HCT116 (cell line): ENCODE data around the gene ITGAV. TPM values are rescaled to one million over a fixed set of nuclear protein-coding genes. Genes with fewer than 3 reads are reported as not detected.

ENCODE experiments used
- ATAC-seq: fragments of 200-7000 bp; cut with Tn5 transposase; 2 replicates; pipeline ENCODE4 v1.9.1; 2020; ENCODE audit warnings: mild to moderate bottlenecking, moderate library complexity
- Bru-seq: library from RNA; stranded (reverse); fragments of 400-500 nt; gene quantifications from one replicate; lab custom pipeline; 2021; lab: Mats Ljungman, UMichigan
- BruChase-seq, 2 experiments: library from RNA; stranded (reverse); fragments of 400-500 nt; gene quantifications; one replicate each; lab custom pipeline; 2021; lab: Mats Ljungman, UMichigan
- BruUV-seq: library from RNA; stranded (reverse); fragments of 400-500 nt; replicated peaks from 2 replicates; lab custom pipeline; 2021; lab: Mats Ljungman, UMichigan
- CTCF ChIA-PET: fragments of 300-600 bp; sonication (Branson Sonifier 250); formaldehyde crosslinking; loops from one replicate; lab custom pipeline; 2021; ENCODE audit warnings: antibody characterized with exemption; lab: Charles Lee
- POLR2A ChIA-PET: fragments of 300-600, 350-600 bp; sonication (Branson Sonifier 250); formaldehyde crosslinking; loops from one replicate; lab custom pipeline; 2021; ENCODE audit warnings: antibody characterized with exemption; lab: Charles Lee
- RAD21 ChIA-PET, 2 experiments: fragments of 300-600 bp; sonication (Branson Sonifier 250); formaldehyde crosslinking; loops; one replicate each; lab custom pipeline; 2023; ENCODE audit warnings: low total read pairs in 2 of 2; ENCODE audit not compliant: uncharacterized antibody in 2 of 2, unreplicated experiment in 2 of 2, low non-redundant PET in 1 of 2; lab: Charles Lee
- DNase-seq: peaks from one replicate; pipeline ENCODE4 v3.0.0-alpha.2; 2010; ENCODE audit warnings: low read depth, low spot score
- H2AFZ ChIP-seq: fragments of 200-600 bp; shearing (Covaris generic), sonication (generic); 2 replicates; pipeline ENCODE4 v1.6.1; 2017; ENCODE audit warnings: low read depth, mixed run types, mixed read lengths, antibody characterized with exemption, low read length; ENCODE audit not compliant: poor library complexity, severe bottlenecking
- H3K27ac ChIP-seq: 2 replicates; pipeline ENCODE4 v1.5.1; 2012; ENCODE audit warnings: low read depth, low read length
- H3K27me3 ChIP-seq: fragments of 200-600 bp; sonication (generic); 2 replicates; pipeline ENCODE4 v1.6.1; 2016; ENCODE audit warnings: mixed run types, low read length, mixed read lengths; ENCODE audit not compliant: insufficient read depth
- H3K36me3 ChIP-seq, 2 experiments: fragments of 200-500 bp in 1 of 2; fragments of 200-600 bp in 1 of 2; sonication (Bioruptor generic) in 1 of 2; sonication (generic) in 1 of 2; 2 replicates each; pipeline versions ENCODE4 v1.5.1 to v1.6.1; 2014 to 2016; ENCODE audit warnings: low read length in 2 of 2, inconsistent platforms in 1 of 2, mixed read lengths in 1 of 2, mixed run types in 1 of 2; ENCODE audit not compliant: insufficient read depth in 2 of 2, control insufficient read depth in 1 of 2
- H3K4me1 ChIP-seq, 2 experiments: fragments of 200-600 bp in 1 of 2; sonication (generic) in 1 of 2; 2 replicates each; pipeline versions ENCODE4 v1.5.1 to v1.6.1; 2012 to 2017; ENCODE audit warnings: low read length in 2 of 2, inconsistent platforms in 1 of 2, mild to moderate bottlenecking in 1 of 2, mixed read lengths in 1 of 2, mixed run types in 1 of 2, moderate library complexity in 1 of 2; ENCODE audit not compliant: insufficient read depth in 2 of 2, control insufficient read depth in 1 of 2
- H3K4me2 ChIP-seq: fragments of 200-600 bp; sonication (generic); 2 replicates; pipeline ENCODE4 v1.6.1; 2017; ENCODE audit warnings: mixed run types, low read length, mixed read lengths
- H3K4me3 ChIP-seq, 2 experiments: fragments of 200-600 bp in 1 of 2; sonication (generic) in 1 of 2; replicated peaks in 1 of 2; 2 replicates each; pipeline ENCODE4 v1.5.1; 2011 to 2016; ENCODE audit warnings: low read length in 2 of 2, control low read depth in 1 of 2, low read depth in 1 of 2, mild to moderate bottlenecking in 1 of 2, mixed read lengths in 1 of 2, mixed run types in 1 of 2
- H3K79me2 ChIP-seq: fragments of 200-600 bp; sonication (generic); 2 replicates; pipeline ENCODE4 v1.6.1; 2017; ENCODE audit warnings: mild to moderate bottlenecking, mixed run types, low read length, moderate library complexity, mixed read lengths; ENCODE audit not compliant: insufficient read depth
- H3K9ac ChIP-seq: fragments of 200-600 bp; sonication (generic); 2 replicates; pipeline ENCODE4 v1.6.1; 2016; ENCODE audit warnings: low read length, mixed read lengths
- H3K9me2 ChIP-seq: fragments of 200-600 bp; sonication (generic), shearing (Covaris generic); 2 replicates; pipeline ENCODE4 v1.6.1; 2017; ENCODE audit warnings: mixed run types, mild to moderate bottlenecking, moderate library complexity; ENCODE audit not compliant: insufficient read depth
- H3K9me3 ChIP-seq, 2 experiments: fragments of 200-500 bp in 1 of 2; fragments of 200-600 bp in 1 of 2; sonication (Bioruptor generic) in 1 of 2; sonication (generic) in 1 of 2; 2 replicates each; pipeline ENCODE4 v1.6.1; 2014 to 2017; ENCODE audit warnings: low read length in 2 of 2, mixed read lengths in 2 of 2, inconsistent platforms in 1 of 2, low read depth in 1 of 2, mild to moderate bottlenecking in 1 of 2, mixed run types in 1 of 2, moderate library complexity in 1 of 2; ENCODE audit not compliant: control insufficient read depth in 1 of 2, insufficient read depth in 1 of 2
- H4K20me1 ChIP-seq: fragments of 200-600 bp; sonication (generic), shearing (Covaris generic); 2 replicates; pipeline ENCODE4 v1.6.1; 2017; ENCODE audit warnings: mixed run types, mild to moderate bottlenecking, moderate library complexity; ENCODE audit not compliant: insufficient read depth
- CBX3 ChIP-seq: IDR thresholded peaks from 2 replicates; pipeline ENCODE4 v1.6.1; 2012; ENCODE audit warnings: low read depth
- CEBPB ChIP-seq: IDR thresholded peaks from 2 replicates; pipeline ENCODE4 v1.6.1; 2012; ENCODE audit warnings: low read depth
- EGR1 ChIP-seq: IDR thresholded peaks from 2 replicates; pipeline ENCODE4 v1.6.1; 2012; ENCODE audit warnings: low read depth
- EZH2 ChIP-seq: fragments of 200-600 bp; sonication (generic); IDR thresholded peaks from 2 replicates; pipeline ENCODE4 v1.6.1; 2017; ENCODE audit warnings: antibody characterized with exemption, mixed run types
- EZH2phosphoT487 ChIP-seq: fragments of 200-600 bp; IDR thresholded peaks from 2 replicates; pipeline ENCODE4 v1.6.1; 2018; ENCODE audit warnings: antibody characterized with exemption, borderline replicate concordance
- FOSL1 ChIP-seq: IDR thresholded peaks from 2 replicates; pipeline ENCODE4 v1.6.1; 2012; ENCODE audit warnings: low read depth
- JUND ChIP-seq: IDR thresholded peaks from 2 replicates; pipeline ENCODE4 v1.6.1; 2012
- POLR2A ChIP-seq: IDR thresholded peaks from 2 replicates; pipeline ENCODE4 v1.7.0; 2011; ENCODE audit warnings: borderline replicate concordance; ENCODE audit not compliant: insufficient read depth, insufficient read length; ENCODE audit errors: extremely low read depth
- POLR2AphosphoS5 ChIP-seq: IDR thresholded peaks from 2 replicates; pipeline ENCODE4 v1.6.1; 2011; ENCODE audit warnings: mild to moderate bottlenecking, low read depth, low read length, moderate library complexity
- RAD21 ChIP-seq: IDR thresholded peaks from 2 replicates; pipeline ENCODE4 v1.6.1; 2012; ENCODE audit warnings: low read depth, mild to moderate bottlenecking
- SIN3A ChIP-seq: IDR thresholded peaks from 2 replicates; pipeline ENCODE4 v1.6.1; 2012; ENCODE audit warnings: low read depth
- SP1 ChIP-seq: IDR thresholded peaks from 2 replicates; pipeline ENCODE4 v1.6.1; 2012; ENCODE audit warnings: low read depth
- SRF ChIP-seq: IDR thresholded peaks from 2 replicates; pipeline ENCODE4 v1.6.1; 2012; ENCODE audit warnings: low read depth
- TCF7L2 ChIP-seq: IDR thresholded peaks from 2 replicates; pipeline ENCODE4 v1.7.0; 2011; ENCODE audit warnings: borderline replicate concordance, inconsistent platforms; ENCODE audit not compliant: insufficient read depth, insufficient read length; ENCODE audit errors: extremely low read depth
- YY1 ChIP-seq: IDR thresholded peaks from 2 replicates; pipeline ENCODE4 v1.6.1; 2011; ENCODE audit warnings: low read length, low read depth, moderate library complexity, mild to moderate bottlenecking; ENCODE audit not compliant: insufficient replicate concordance; ENCODE audit errors: extremely low read depth
- ZFX ChIP-seq: fragments of 450-650 bp; IDR thresholded peaks from 2 replicates; pipeline ENCODE4 v1.6.1; 2017
- ZNF274 ChIP-seq: fragments of 200-500 bp; sonication (Bioruptor generic); IDR thresholded peaks from 2 replicates; pipeline ENCODE4 v1.6.1; 2014; ENCODE audit warnings: mild to moderate bottlenecking, low read depth, low read length, inconsistent platforms
- intact Hi-C: fragments of 100-400 bp; cut with micrococcal nuclease; formaldehyde crosslinking; loops from 2 replicates; pipeline ENCODE4 v1.10.0; 2022
- long read RNA-seq: library from polyadenylated mRNA; unstranded; transcript quantifications from one replicate; pipeline ENCODE4 v2.0.0, GENCODE V29; 2021; ENCODE audit not compliant: unreplicated experiment
- polyA plus RNA-seq: library from polyadenylated mRNA; unstranded; fragments of >200 nt; gene quantifications from 2 replicates; pipeline ENCODE4 v1.2.1, GENCODE V29; 2012; ENCODE audit warnings: missing spikeins
- total RNA-seq: library from RNA; stranded (reverse); gene quantifications from one replicate; pipeline ENCODE4 v1.2.1, GENCODE V29; 2021; ENCODE audit not compliant: unreplicated experiment
- TF ChIP-seq, protein P1 (sequence below), 3 experiments: fragments of 200-600 bp in 1 of 3; sonication (generic) in 1 of 3; IDR thresholded peaks in 2 of 3; conservative IDR thresholded peaks in 1 of 3; 2 replicates each; pipeline ENCODE4 v1.5.1; 2012 to 2017; ENCODE audit warnings: low read depth in 2 of 3, low read length in 2 of 3, antibody characterized with exemption in 1 of 3, borderline replicate concordance in 1 of 3, control low read depth in 1 of 3, mild to moderate bottlenecking in 1 of 3, mixed read lengths in 1 of 3, mixed run types in 1 of 3, moderate library complexity in 1 of 3; ENCODE audit not compliant: insufficient read depth in 1 of 3
- TF ChIP-seq, protein P2 (sequence below): IDR thresholded peaks from 2 replicates; pipeline ENCODE4 v1.6.1; 2012
- TF ChIP-seq, protein P3 (sequence below): IDR thresholded peaks from 2 replicates; pipeline ENCODE4 v1.6.1; 2011; ENCODE audit warnings: mild to moderate bottlenecking, low read length, moderate library complexity; ENCODE audit not compliant: insufficient replicate concordance; ENCODE audit errors: extremely low read depth
- TF ChIP-seq, protein P4 (sequence below): IDR thresholded peaks from 2 replicates; pipeline ENCODE4 v1.6.1; 2012

ITGAV gene
- 36.3 TPM for total RNA-seq
- polyA plus RNA-seq = 12.8 and 18.3 TPM in 2 replicates
- Bru-seq, nascent RNA = percentile 68 among the genes with signal in this experiment
- BruChase-seq, experiment 1, labeled RNA remaining after a 6-hour chase = percentile 78 among the genes with signal in this experiment
- BruChase-seq, experiment 2, labeled RNA remaining after a 2-hour chase = percentile 76 among the genes with signal in this experiment
- long read RNA-seq, full-length matches to known transcripts = 21 of 40 reads
- long read RNA-seq, partial matches to known transcripts = 12 of 40 reads
- long read RNA-seq, other reads (novel, unspliced or antisense) = 7 of 40 reads

DNA sequence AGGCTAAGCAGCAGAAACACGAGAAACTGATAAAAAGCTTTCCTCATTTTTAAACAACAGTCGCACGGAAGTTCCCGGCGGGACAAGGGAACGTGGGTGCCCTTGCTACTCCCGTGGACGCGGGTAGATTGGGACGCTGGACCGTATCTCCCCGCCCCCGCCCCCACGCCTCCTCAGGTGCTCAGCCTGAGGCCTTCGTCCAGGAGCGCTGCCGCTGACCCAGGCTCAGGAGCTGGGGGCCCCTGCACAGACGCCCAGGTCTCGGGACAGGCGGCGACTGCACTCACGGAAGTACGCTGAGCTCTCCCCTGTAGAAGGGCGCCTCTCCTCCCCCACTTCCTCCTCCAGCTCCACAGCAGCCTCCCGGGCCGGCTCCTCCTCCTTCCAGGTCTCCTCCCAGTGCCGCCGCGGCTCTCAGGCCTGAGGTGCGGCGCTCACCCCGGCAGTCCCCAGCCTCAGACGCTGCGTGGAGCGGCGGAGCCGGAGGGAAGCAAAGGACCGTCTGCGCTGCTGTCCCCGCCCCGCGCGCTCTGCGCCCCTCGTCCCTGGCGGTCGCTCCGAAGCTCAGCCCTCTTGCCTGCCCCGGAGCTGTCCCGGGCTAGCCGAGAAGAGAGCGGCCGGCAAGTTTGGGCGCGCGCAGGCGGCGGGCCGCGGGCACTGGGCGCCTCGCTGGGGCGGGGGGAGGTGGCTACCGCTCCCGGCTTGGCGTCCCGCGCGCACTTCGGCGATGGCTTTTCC, at the start of gene ITGAV:
Gene ITGAV (plus strand): TSS at position 445 of the 738 bp plus-strand sequence. CDS start 283 bp downstream, at position 728.
- ChIA-PET RAD21 (no interaction called here), CTCF (interaction anchor here (1.6 kb wide), 1 partner anchor 35 kb away, joined by 4 read pairs; no protein-coding TSS in a partner anchor), POLR2A (interaction anchor here (0.6 to 1.3 kb wide), 8 partner anchors 12 to 1587 kb away, joined by 3 to 10 read pairs (median 4); partner anchors contain the start of gene ZC3H15)
- Histone ChIP-seq H3K27ac (peak within 1 kb of the TSS; percentile 84), H3K4me1 (peaks cover 7 to 26% of the 10 kb centered on the region in 2 experiments; a peak in 3 of 4 replicates), H3K9me3 (no peaks in the 10 kb centered on the region), H3K79me2 (peaks cover 33% of the 10 kb centered on the region), H4K20me1 (no peaks in the 10 kb centered on the region), H3K4me3 (peak within 1 kb of the TSS; percentile 84 to 88), H3K27me3 (no peaks in the 10 kb centered on the region), H3K9me2 (no peaks in the 10 kb centered on the region), H3K4me2 (peak within 1 kb of the TSS; percentile 97), H3K9ac (peak within 1 kb of the TSS; percentile 78), H2AFZ (peak within 1 kb of the TSS; percentile 99), H3K36me3 (no peaks in the 10 kb centered on the region)
- ATAC-seq (peak; percentile 96), DNase-seq (peak; percentile 71)
- intact Hi-C loops = no loop called here
- BruUV-seq = no TSS peak
- peak; percentile 53; the same call in 1 of the 2 replicates for TF ChIP-seq CBX3
- TF ChIP-seq, protein P1, sequence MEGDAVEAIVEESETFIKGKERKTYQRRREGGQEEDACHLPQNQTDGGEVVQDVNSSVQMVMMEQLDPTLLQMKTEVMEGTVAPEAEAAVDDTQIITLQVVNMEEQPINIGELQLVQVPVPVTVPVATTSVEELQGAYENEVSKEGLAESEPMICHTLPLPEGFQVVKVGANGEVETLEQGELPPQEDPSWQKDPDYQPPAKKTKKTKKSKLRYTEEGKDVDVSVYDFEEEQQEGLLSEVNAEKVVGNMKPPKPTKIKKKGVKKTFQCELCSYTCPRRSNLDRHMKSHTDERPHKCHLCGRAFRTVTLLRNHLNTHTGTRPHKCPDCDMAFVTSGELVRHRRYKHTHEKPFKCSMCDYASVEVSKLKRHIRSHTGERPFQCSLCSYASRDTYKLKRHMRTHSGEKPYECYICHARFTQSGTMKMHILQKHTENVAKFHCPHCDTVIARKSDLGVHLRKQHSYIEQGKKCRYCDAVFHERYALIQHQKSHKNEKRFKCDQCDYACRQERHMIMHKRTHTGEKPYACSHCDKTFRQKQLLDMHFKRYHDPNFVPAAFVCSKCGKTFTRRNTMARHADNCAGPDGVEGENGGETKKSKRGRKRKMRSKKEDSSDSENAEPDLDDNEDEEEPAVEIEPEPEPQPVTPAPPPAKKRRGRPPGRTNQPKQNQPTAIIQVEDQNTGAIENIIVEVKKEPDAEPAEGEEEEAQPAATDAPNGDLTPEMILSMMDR (IDR thresholded peaks at IDR 0.05 in 2 of 3, conservative IDR thresholded peaks at IDR 0.05 in 1 of 3; ENCODE audit: borderline replicate concordance in 1 of 3, insufficient read depth in 1 of 3, low read depth in 2 of 3, low read length in 2 of 3) = no peak
- peak; percentile 7 for TF ChIP-seq YY1
- no peak for TF ChIP-seq SRF
- TF ChIP-seq EZH2phosphoT487 = no peak
- TF ChIP-seq, protein P2, sequence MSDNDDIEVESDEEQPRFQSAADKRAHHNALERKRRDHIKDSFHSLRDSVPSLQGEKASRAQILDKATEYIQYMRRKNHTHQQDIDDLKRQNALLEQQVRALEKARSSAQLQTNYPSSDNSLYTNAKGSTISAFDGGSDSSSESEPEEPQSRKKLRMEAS = peak; percentile 51
- TF ChIP-seq POLR2A = peak; percentile 65
- no peak for TF ChIP-seq JUND
- peak; percentile 92 for TF ChIP-seq POLR2AphosphoS5
- TF ChIP-seq EGR1 = peak; percentile 84
- no peak for TF ChIP-seq CEBPB
- TF ChIP-seq SP1 = no peak; the same call in 1 of the 2 replicates
- no peak for TF ChIP-seq FOSL1
- TF ChIP-seq ZFX = peak; percentile 80
- peak; percentile 79; the same call in 1 of the 2 replicates for TF ChIP-seq SIN3A
- TF ChIP-seq, protein P3, sequence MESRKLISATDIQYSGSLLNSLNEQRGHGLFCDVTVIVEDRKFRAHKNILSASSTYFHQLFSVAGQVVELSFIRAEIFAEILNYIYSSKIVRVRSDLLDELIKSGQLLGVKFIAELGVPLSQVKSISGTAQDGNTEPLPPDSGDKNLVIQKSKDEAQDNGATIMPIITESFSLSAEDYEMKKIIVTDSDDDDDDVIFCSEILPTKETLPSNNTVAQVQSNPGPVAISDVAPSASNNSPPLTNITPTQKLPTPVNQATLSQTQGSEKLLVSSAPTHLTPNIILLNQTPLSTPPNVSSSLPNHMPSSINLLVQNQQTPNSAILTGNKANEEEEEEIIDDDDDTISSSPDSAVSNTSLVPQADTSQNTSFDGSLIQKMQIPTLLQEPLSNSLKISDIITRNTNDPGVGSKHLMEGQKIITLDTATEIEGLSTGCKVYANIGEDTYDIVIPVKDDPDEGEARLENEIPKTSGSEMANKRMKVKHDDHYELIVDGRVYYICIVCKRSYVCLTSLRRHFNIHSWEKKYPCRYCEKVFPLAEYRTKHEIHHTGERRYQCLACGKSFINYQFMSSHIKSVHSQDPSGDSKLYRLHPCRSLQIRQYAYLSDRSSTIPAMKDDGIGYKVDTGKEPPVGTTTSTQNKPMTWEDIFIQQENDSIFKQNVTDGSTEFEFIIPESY = peak; percentile 3
- TF ChIP-seq, protein P4, sequence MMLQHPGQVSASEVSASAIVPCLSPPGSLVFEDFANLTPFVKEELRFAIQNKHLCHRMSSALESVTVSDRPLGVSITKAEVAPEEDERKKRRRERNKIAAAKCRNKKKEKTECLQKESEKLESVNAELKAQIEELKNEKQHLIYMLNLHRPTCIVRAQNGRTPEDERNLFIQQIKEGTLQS = no peak
- TF ChIP-seq RAD21 = no peak
- peak; percentile 41 for TF ChIP-seq TCF7L2
- TF ChIP-seq EZH2 = no peak
- no peak for TF ChIP-seq ZNF274
